AG08396 (cell line): ENCODE measurements around the gene TEX2.

ENCODE experiments used
- DNase-seq: peaks from one replicate; pipeline ENCODE4 v3.0.0; 2012; ENCODE audit warnings: low spot score, mixed read lengths

The TEX2 gene

DNA sequence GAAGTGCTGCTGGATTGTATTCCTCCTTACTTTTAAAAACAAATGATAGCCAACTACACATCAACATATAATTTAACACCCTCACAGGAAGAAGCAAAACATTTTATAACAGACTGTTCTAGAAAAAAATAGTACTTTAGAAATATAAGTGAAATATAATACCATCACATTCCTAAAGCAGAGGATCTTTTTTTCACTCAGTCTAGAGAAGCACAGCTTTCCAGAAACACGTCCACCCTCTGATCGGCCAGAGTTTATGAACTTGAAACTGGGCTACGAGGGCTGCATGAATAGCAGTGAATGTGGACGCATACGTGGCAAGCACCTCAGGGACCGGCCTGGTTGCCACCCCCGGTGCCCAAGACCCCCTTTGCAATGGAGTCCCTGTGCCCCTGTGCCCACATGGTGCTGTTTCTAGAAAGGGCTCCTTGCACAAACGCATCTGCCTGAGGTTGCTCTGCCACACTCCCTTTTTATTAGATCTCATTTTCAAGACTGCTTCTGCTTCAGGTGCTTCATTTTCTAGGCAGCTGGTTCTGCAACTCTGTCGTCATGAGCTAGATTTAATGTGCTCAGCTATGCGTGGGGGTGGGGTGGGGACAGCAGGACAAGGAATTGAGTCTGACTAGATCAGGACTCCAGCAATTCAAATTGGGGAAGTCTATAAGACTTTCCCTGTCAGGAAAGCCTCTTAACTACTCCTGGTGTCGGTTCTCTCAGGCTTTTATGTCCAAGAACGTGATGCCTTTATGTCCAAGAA is 104.0 kb downstream of the TEX2 start:
- no peak for DNase-seq

DNA sequence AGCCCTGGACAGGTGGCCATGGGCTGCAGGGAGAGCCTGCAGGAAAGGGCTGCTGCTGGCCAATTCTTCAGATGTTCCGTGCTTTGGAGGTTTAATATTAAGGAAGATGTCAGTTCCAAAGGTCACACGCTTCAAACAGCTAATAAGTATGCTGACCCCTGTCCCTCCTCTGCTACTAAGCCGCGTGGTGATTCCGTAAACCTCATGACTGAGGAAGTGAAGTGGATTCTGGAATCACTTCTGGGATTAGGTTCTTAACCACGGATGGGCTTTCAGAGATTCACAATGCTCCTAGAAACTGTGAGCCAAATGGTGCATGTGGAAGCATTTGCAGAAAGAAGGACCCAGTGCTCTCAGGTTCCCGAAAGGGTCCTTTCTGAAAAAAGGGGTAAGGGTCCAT is 104.7 kb downstream of the TEX2 start:
- DNase-seq, result no peak

DNA sequence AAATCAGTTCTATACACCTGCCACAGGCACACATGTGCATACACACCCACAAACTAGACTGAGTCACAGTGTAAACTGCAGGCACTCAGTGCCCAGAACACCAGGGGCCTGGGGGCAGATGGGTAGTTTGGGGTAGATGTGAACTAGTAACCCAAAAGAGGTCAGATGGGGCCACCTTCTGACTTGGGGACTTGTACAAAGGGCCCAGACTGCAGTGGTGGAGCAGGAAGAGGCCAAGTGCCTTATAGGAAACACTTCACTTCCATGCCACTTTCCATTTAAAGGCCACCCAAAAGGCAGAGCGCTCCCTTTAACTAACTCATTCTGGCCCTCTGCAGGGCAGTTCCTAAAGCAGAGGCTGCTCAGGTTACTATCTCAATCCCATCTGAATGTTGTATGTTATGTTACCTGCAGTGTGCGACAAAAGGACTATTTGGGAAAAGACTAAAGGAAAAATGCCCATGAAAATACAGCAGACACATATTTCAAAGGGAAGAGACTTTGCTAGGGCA is 105.3 kb downstream of the TEX2 start:
- no peak for DNase-seq

DNA sequence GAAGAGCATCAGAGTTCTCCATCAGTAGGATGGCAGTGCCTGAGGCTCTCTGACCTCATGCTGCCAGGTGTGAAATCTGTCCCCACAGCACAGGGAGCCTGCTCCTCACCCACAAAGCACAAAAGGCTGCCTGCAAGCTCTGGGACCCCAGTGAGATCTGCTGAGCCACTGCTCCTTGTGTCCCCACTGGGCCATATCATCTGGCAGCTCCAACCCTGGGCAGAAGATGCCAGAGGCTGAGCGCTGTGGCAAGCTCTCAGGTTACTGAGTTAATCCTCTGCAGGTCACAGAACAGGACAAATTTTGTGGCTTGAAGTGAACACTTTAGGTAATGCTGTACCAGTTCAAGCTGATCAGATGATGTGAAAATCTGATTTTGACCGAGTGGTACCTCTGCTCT is 106.4 kb downstream of the TEX2 start:
- no peak for DNase-seq

DNA sequence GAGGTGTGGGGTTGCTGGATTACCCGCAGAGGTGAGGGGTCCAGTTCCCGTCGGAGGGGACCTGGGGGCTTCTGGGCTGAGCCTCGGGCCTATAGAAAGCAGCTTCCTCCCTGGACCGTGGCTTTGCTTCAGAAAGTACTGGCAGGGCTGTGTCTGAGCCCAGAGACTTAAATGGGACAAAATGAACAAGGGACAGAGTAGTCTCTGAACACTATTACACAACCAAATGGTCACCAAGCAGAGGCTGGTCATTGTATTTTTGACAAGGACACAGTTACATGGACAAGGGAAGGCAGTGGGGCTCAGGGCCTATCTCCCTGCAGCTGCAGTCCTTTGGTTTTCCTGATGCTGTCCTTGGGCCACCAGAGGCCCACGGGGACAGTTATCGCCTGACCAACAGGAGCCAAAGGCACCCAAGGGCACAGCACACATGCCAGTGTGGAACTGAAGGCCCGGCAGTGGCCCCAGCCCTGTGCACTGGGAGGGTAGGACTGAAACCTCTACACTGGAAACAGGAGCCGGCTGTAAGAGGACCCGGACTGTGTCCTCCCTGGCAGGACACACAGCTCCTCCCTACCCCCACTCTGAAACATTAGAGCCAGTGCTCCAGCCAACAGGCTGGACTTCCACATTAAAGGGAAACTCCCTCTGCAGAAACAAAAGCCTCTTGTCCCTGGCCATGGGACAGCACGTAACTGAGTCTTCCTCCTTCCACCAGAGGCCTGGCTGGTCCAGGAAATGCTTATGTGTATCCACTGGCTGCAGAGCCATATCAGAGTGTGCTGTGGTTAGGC is 107.1 kb downstream of the TEX2 start:
- no peak for DNase-seq

DNA sequence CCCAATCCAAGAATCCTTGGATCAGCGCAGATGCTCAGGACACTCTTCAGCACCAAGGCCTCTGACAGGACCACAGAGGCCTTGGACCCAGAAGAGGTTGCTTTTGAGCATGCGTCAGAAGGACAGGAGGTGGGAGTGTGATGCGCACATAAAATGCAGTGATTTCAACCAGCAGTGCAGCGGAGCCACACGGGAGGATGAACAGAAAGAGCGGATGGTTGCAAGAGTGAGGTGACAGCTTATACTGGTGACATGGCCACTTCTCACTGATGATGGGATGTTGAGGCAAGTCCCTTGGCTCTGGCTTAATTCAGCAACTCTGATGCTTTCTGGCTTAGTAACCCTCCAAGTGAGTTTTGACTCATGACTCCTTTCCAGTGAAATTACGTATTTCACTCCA is 107.9 kb downstream of the TEX2 start:
- DNase-seq, result no peak

DNA sequence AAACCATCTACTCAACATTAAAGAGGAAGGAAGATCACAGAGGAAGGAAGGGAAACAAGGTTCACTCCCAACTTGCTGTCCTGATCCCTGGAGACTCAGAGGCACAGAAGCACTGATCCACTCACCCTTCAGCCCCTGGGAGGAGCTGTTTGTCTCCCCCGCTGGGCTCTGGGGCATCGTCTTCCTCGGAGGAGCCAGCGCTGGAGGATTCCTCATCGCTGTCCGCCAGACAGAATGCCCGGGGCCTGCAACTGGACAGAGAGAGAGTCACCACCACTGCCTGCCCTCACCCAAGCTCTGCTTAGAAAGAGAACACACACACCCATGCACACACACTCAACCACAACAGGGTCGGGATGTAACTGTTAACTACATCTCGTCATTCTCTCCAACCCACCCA is 108.3 kb downstream of the TEX2 start:
- DNase-seq, result no peak

DNA sequence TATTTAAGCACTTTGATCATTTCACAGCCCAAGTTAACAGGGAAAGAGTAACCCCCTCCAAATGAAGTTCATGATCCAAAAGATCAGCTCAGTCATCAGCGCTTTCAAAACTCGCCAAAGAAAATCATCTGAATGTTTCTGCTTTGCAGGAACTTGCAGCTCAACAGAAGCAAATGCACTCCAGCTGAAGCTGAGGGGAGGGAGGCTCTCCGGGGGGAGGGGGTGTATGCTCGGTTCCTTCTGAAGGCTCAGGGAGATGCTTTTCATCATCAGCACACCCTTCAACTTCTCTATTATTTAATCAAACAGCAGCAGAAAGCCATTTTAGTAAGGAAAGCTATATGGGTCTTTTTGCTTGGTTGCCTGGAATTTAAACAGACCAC is 108.8 kb downstream of the TEX2 start:
- no peak for DNase-seq

DNA sequence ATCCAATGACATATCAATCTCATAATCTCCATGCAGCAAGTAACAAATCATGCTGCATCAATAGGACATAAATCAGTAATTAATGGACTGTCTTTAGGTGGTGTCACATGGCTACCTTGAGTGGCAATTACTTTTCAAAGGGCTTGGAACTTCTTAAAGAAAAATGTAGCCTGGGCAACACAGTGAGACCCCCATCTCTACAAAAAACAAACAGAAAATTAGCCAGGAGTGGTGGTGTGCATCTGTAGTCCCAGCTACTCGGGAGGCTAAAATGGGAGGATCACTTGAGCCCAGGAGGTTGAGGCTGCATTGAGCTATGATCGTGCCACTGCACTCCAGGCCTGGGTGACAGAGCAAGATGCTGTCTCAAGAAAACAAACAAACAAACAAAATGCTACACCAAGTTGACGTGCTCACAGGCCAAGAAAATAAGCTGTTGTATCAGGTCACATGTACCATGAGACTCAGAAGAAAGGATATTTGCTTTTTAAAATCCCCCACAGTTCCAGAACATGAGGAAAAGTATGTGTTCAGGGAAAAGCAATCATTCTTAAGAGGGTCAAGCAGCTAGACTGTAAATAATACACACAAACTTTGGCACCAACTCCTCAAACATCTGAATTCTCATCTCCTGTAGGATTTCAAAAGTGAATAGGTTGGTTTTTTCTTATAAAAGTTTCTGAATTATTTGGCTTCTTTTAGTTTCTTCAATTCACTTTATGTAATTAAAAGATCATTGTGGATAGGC is 109.3 kb downstream of the TEX2 start:
- no peak for DNase-seq

DNA sequence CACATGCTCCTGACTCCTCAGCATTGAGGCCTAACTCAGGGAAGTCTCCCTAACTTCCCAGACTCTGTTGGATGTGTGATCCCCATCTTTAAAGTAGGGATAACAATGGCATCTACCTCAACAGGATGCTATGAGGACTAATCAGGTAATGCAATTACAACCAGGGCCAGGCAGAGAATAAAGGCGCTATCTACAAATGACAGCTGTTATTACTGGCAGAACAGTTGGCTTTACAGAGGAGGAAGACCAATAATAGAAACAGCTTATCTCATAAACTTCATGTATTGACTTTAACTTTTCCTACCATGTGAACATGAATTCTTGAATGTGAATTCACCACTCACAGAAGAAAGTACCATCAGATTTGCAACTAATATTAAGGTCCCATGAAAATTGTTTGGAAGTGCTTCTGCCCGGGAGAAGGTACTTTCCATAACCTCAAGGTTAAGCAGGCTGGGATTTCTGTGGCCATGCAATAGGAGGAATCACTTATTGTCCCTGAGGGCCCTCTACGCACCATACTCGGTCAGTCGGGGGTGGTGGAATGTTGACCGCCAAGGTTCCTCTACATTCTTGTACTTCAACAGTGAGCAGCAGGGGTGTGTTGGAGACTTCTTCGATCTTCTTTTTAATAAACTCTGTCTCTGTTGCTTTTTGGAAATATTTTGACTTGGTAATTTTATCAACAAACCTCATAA is 110.5 kb downstream of the TEX2 start:
- DNase-seq, result no peak

DNA sequence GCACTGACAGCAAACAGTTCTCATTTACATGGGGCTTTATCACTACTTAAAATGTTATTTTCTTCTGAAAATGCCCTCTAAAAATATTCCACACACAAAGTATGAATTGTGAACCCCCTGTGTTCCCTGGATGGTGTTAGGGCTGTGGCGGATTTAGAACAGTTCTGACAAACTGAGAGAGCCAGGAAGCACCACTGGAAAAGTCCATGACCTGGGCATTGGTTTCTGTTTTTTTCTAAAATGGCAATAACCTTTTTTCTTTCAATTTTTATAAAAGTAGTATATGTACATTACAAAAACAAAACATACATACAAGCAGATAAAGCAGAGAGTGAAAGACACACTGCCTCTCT is 112.1 kb downstream of the TEX2 start:
- DNase-seq, result no peak

DNA sequence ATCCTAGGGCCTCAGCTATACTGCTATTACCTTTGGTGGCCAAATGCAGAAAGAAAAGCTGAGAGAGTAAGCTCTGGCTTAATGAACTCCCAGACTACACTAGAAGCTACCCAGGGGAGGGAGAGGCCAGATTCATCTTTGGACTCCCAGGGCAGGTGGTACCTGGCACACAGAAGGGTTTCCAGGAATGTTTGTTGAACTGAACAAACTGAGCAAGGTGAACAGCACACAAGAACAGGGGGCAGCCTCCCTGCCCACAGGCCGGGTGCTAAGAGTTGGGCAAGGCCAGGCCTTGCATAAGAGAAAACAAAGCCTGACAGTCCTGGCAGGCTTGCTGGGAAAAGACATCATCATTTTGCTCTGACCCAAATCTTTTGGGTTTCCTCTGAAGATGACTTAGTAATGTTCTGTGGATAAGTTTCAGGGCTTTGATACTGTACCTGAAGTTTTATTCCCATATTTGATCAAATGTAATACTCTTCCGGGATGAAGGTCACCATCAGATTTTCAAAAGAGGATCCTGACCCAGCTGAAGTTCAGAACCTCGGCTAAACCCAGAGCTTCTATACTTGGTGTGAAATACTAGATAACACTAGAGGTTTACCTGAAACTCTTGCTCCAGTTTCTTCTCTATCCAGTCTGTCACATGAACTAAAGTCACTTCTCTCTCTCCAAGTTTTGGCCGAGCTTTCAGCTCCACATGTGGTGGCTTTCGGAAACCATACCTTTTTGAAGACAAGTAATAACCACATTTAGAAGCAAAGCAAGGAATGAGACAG is 112.6 kb downstream of the TEX2 start:
- DNase-seq, result no peak

DNA sequence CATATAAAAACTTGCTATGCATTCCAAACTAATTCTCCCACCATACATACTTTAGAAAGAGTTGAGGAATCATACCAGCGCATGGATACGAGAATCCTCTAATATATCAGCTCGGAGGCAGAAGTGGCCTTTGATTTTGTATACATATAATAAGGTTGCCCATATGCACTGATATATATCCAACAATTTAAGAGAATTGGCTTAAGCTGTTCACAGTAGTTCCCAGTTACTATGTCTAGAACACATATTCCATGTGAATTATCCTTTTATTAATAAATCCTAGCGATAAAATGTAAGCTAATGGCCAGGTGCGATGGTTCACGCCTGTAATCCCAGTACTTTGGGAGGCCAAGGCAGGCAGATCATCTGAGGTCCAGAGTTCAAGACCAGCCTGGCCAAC is 113.9 kb downstream of the TEX2 start:
- DNase-seq, result no peak

DNA sequence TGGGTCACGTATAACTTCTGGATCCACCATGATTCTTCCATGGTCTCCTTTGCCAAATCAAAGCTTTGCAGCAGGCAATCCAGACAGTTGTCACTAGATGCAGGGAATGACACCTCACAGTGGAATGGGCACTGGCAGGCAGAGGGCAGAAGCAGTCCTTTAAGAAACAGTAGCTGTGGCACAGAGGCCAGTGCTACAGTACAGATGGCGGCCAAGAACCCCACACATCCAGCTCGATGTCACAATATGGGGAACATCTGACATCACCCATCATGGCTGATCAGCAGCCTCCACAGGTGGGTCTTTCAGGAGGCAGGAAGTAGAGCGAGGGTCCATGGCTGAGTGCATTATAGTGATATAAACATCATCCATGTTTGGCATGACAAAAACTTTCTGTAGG is 114.4 kb downstream of the TEX2 start:
- no peak for DNase-seq

DNA sequence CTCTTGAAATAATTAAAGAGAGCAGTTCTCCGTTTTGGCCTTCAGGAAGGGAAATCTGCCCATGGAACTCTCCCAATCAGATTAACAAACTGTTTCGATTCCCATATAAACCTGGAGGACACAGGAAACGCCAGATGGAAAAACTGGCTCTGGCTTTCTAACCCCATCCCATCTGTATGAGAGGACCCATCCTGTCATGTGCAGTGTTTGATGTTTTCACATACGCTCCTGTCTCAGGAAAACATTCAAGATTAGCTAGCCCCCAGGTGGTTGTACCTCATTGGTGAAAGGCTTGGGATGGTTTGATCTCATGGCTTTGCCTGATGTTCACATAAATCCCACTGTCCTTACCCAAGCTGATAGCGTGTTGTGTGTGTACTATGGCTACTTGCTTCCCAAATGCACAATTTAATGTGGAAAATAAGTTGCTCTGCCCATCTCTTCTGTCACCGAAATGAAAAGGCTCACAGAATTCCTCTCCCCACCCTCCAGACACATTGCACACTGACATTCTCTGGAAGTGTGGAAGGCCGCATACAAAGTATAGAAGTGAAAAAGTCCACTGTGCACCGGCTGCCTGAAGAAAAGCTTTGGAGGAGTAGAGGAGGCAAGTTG is 114.9 kb downstream of the TEX2 start:
- DNase-seq, result no peak

DNA sequence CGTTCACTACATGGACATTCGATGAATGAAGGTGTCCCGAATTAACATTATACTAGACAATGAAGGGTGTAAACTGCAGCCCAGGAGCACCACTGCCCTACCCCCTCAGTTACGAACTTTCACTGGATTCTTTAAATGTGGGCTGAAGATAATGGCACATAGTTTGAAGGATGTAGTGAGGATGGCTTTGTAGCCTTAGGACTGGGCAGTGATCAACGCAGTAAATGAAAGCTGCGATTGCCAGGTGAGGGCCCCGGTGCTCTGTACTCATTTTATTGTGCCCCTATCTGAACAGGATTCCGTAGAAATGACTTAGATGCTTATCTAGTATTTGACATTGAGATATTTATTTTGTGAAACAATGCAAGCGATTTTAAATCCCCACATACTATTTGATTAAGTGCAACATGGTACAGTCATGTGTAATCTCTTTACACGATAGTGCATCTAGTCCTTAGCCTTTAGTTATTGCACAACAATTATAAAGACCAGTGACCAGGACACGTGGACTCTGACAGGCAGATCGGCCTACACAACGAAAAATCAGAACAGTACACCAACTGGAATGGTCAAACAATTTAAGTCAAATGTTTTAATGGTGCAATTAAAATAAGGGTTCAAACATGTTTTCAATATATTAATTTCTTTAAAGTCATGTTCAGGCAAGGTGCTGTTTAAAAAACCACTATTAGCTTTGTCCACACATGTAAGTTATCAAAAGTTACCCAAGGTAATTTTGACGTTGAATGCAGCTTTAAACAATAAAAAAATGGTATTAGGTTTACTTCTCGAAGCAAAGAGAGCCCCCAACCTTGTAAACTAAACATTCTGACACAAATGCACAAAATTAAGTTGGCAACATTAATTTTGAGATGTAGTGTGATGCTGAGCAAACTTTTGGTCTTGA is 115.7 kb downstream of the TEX2 start:
- DNase-seq, result no peak

DNA sequence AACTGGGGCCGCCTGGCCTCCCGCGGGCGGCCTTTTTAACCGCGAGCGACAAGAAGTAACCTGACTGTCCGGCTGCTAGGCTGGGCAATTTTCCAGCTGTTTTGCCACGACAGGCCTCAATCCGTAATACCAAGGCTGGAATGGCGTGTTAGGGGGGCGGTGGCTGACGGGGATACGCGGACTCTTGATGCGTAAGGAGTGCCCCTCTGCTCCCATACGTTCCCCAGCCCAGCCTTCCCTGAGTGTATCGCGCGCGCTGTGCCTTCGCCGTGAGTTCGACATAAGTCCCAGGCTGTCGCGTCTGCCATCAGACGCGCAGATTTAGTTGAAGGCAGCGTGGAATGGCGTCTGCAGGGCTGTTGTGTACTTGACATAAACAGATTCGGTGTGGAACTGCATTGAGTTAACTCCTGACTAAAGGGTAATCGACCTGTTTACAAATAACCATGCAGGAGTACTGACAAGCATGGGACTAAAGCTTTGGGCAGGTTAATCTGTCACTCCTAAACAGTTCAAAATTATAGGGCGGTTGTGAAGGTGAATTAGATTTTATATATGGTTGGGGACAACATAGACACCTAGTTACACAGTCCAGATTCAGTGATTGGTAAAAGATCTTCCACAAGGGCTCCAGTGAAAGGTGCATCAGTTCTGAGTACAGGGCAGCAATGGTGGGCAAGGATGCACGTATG is 116.5 kb downstream of the TEX2 start:
- DNase-seq, result peak; percentile 47

DNA sequence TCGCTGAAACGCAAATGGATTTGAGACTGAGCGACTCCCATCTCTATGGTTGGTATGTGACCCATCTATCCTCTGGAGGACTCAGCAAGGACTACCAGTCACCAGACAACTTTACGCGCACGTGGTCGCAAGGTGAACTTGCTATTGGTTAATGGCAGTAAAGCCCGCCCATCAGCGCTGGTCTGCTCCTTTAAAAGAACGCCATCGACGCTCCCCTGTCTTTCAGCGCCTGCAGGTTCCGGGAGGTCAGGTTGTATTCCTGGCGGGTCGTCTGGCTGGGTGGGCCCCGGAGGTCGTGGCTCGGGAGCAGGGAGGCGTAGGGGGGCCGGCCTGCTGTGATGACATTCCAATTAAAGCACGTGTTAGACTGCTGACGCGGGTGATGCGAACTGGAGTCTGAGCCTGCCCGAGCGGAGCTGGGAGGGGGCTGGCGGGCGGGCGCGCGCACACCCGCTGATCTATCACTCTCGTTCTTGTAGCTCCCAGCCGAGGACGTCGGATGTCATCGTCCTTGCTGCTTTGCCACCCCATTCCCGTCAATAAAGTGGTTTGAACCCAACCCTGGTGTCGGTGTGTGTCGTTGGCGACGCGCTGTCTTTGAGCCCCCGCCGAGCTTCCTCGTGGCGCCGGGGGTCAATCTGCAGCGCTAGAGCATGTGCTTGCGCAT is 117.2 kb downstream of the TEX2 start:
- peak; percentile 96 for DNase-seq

DNA sequence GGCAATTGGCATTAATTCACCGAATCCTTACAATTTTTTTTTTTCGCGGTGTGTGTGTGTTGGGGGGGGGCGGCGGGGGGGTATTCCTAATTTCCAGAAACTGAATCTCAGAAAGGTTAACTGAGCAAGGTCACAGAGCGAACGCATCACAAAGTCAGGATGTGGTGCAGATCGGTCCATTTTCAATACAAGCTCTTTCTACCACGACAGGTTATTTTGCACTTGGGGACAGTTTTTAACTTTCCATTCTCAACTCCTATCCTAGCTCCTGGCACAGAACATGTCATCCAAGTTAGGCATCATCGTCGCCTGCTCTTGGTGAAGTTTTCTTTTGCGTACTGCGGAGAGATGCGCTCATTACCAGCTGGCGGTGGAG is 117.7 kb downstream of the TEX2 start:
- no peak for DNase-seq
